Peyer's patch (tissue), 4 donors: ENCODE data around the gene CBARP.

Experiments
- POLR2A ChIP-seq, 2 donors: fragments of 450-650 bp; IDR thresholded peaks; one replicate each; pipeline ENCODE4 v1.5.1; 2017; ENCODE audit warnings: antibody characterized with exemption in 2 of 2, mild to moderate bottlenecking in 2 of 2, moderate library complexity in 2 of 2
- TF ChIP-seq, protein P1 (sequence below), 6 experiments: fragments of 450-650 bp in 4 of 6; fragments of 200-600 bp in 2 of 6; sonication (generic) in 1 of 6; IDR thresholded peaks; one replicate each; pipeline ENCODE4 v1.5.1; 2017 to 2019; ENCODE audit warnings: antibody characterized with exemption in 6 of 6, mild to moderate bottlenecking in 3 of 6, moderate library complexity in 1 of 6

DNA sequence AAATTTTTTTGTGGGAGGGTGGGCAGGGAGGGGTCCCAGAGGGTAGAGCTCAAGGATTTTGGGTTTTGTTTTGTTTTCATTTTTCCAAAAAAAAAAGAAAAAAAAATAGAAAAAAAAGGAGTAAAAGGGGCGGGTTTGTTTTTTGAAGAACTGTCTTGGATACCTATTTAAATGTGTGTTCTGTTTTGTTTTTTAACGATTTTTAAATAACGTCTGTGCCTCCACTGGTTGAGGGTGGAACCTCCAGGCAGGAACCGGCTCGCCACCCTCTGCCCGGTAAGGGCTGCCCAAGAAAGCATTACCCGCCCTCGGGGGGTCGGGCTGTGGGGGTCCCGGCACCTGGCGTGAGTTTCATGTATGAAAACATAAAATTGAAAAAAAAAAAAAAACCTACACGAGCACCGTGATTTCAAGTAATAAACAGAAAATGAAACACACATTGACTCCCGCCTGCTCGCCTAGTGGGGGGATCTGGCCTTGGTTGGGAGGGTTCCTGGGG, 21.0 kb upstream of the CBARP start:
- TF ChIP-seq, protein P1, sequence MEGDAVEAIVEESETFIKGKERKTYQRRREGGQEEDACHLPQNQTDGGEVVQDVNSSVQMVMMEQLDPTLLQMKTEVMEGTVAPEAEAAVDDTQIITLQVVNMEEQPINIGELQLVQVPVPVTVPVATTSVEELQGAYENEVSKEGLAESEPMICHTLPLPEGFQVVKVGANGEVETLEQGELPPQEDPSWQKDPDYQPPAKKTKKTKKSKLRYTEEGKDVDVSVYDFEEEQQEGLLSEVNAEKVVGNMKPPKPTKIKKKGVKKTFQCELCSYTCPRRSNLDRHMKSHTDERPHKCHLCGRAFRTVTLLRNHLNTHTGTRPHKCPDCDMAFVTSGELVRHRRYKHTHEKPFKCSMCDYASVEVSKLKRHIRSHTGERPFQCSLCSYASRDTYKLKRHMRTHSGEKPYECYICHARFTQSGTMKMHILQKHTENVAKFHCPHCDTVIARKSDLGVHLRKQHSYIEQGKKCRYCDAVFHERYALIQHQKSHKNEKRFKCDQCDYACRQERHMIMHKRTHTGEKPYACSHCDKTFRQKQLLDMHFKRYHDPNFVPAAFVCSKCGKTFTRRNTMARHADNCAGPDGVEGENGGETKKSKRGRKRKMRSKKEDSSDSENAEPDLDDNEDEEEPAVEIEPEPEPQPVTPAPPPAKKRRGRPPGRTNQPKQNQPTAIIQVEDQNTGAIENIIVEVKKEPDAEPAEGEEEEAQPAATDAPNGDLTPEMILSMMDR (IDR thresholded peaks at IDR 0.05) = peak in 2 of 6 experiments; percentile 7 to 8
- TF ChIP-seq POLR2A (IDR thresholded peaks at IDR 0.05) = no peak
